NCI-H146 treated with DMSO at 0.1 percent for 48 hours (cell line): Measurements from ENCODE around the gene SERINC1.
"Not testable (repeated sequence)": the region's sequence is repeated elsewhere in the genome, so short reads cannot be mapped to it uniquely, and the experiment has no call there.

Source experiments
- DNase-seq: peaks from one replicate; lab custom pipeline; 2025; ENCODE audit not compliant: unreplicated experiment; lab: John Stamatoyannopoulos, UW

Gene SERINC1

GRCh38 chr6:122471107-122472021 lies at the start of gene SERINC1:
Gene SERINC1, minus strand, starts transcription at chr6:122471807. Its CDS starts 70 bp downstream, at chr6:122471737.
- DNase-seq: peak; percentile 97

GRCh38 chr6:122511193-122511924 lies 39.8 kb upstream of the SERINC1 start:
- no peak for DNase-seq

GRCh38 chr6:122505170-122505569 lies 33.6 kb upstream of the SERINC1 start:
- not testable (repeated sequence) for DNase-seq

GRCh38 chr6:122501475-122501874 lies 29.9 kb upstream of the SERINC1 start:
- no peak for DNase-seq

GRCh38 chr6:122495612-122496011 lies 24.0 kb upstream of the SERINC1 start:
- no peak for DNase-seq

GRCh38 chr6:122494665-122495272 lies 23.2 kb upstream of the SERINC1 start:
- DNase-seq: no peak

GRCh38 chr6:122491919-122492555 lies 20.4 kb upstream of the SERINC1 start:
- peak; percentile 92 for DNase-seq

- no peak for DNase-seq
Observed at GRCh38 chr6:122490607-122491006, 19.0 kb upstream of the SERINC1 start.

- no peak for DNase-seq
Observed at GRCh38 chr6:122484760-122485159, 13.2 kb upstream of the SERINC1 start.

- DNase-seq: no peak
Observed at GRCh38 chr6:122482750-122483080, 11.1 kb upstream of the SERINC1 start.

- no peak for DNase-seq
Observed at GRCh38 chr6:122476131-122476530, 4.5 kb upstream of the SERINC1 start.

GRCh38 chr6:122472022-122472340 lies 374 bp upstream of the SERINC1 start:
- no peak for DNase-seq

- DNase-seq: no peak
Observed at GRCh38 chr6:122461885-122462284, 9.7 kb downstream of the SERINC1 start.

GRCh38 chr6:122459865-122460416 lies 11.7 kb downstream of the SERINC1 start:
- not testable (repeated sequence) for DNase-seq

GRCh38 chr6:122459240-122459639 lies 12.4 kb downstream of the SERINC1 start:
- DNase-seq: no peak

GRCh38 chr6:122458087-122458486 lies 13.5 kb downstream of the SERINC1 start:
- DNase-seq: no peak

GRCh38 chr6:122455116-122455515 lies 16.5 kb downstream of the SERINC1 start:
- not testable (repeated sequence) for DNase-seq

- DNase-seq: peak; percentile 27
Observed at GRCh38 chr6:122454673-122455072, 16.9 kb downstream of the SERINC1 start.

GRCh38 chr6:122452509-122452908 lies 19.1 kb downstream of the SERINC1 start:
- no peak for DNase-seq

- no peak for DNase-seq
Observed at GRCh38 chr6:122449069-122449468, 22.5 kb downstream of the SERINC1 start.

- DNase-seq: no peak
Observed at GRCh38 chr6:122445274-122445673, 26.3 kb downstream of the SERINC1 start.
